ENCODE results near the gene L3MBTL4.

Gene L3MBTL4

GRCh38 chr18:6328621-6329010 lies 86.1 kb downstream of the L3MBTL4 start (continued):
- TF ChIP-seq CREB5 (CRISPR knock-in tag; IDR thresholded peaks at IDR 0.05; ENCODE audit: low read depth) = no peak

- TF ChIP-seq PPARA (CRISPR knock-in tag; IDR thresholded peaks at IDR 0.05; ENCODE audit: borderline replicate concordance) (no peak), ISL1 (CRISPR knock-in tag; IDR thresholded peaks at IDR 0.05) (no peak), POU6F1 (CRISPR knock-in tag; IDR thresholded peaks at IDR 0.05; ENCODE audit: borderline replicate concordance, low read depth) (no peak), ZFP30 (CRISPR knock-in tag; IDR thresholded peaks at IDR 0.05) (no peak), SNAI2 (CRISPR knock-in tag; IDR thresholded peaks at IDR 0.05) (no peak), TSHZ2 (CRISPR knock-in tag; IDR thresholded peaks at IDR 0.05) (no peak), TOX (CRISPR knock-in tag; IDR thresholded peaks at IDR 0.05; ENCODE audit: borderline replicate concordance) (no peak), ZC3H10 (CRISPR knock-in tag; IDR thresholded peaks at IDR 0.05) (no peak), ESRRG (CRISPR knock-in tag; IDR thresholded peaks at IDR 0.05) (no peak), CSRNP3 (CRISPR knock-in tag; IDR thresholded peaks at IDR 0.05) (no peak), CSDC2 (CRISPR knock-in tag; IDR thresholded peaks at IDR 0.05) (no peak)
- ATAC-seq = no peak
These were observed 86.7 kb downstream of the L3MBTL4 start for GRCh38 chr18:6327895-6328620.

GRCh38 chr18:6327485-6327884 lies 87.2 kb downstream of the L3MBTL4 start:
- TF ChIP-seq TSHZ2 (CRISPR knock-in tag; IDR thresholded peaks at IDR 0.05) (no peak), CREB5 (CRISPR knock-in tag; IDR thresholded peaks at IDR 0.05; ENCODE audit: low read depth) (no peak), ZNF70 (CRISPR knock-in tag; IDR thresholded peaks at IDR 0.05) (no peak), ZNF565 (CRISPR knock-in tag; conservative IDR thresholded peaks at IDR 0.05; ENCODE audit: low read depth) (no peak), ESRRG (CRISPR knock-in tag; IDR thresholded peaks at IDR 0.05) (no peak), SNAI2 (CRISPR knock-in tag; IDR thresholded peaks at IDR 0.05) (no peak), TCF4 (CRISPR knock-in tag; IDR thresholded peaks at IDR 0.05; ENCODE audit: borderline replicate concordance) (no peak), ZNF8 (CRISPR knock-in tag; IDR thresholded peaks at IDR 0.05) (no peak), PPARA (CRISPR knock-in tag; IDR thresholded peaks at IDR 0.05; ENCODE audit: borderline replicate concordance) (no peak), ZFP30 (CRISPR knock-in tag; IDR thresholded peaks at IDR 0.05) (no peak), OSR1 (CRISPR knock-in tag; IDR thresholded peaks at IDR 0.05) (no peak), ZC3H10 (CRISPR knock-in tag; IDR thresholded peaks at IDR 0.05) (no peak), RARB (CRISPR knock-in tag; IDR thresholded peaks at IDR 0.05) (no peak), ZFP3 (CRISPR knock-in tag; IDR thresholded peaks at IDR 0.05) (no peak), GLIS3 (CRISPR knock-in tag; IDR thresholded peaks at IDR 0.05) (no peak), BACH2 (CRISPR knock-in tag; IDR thresholded peaks at IDR 0.05; ENCODE audit: borderline replicate concordance) (no peak)
- no peak for ATAC-seq
